ENCODE measurements around the gene ERCC2.

- no peak for TF ChIP-seq POLR2A (IDR thresholded peaks at IDR 0.05)
- TF ChIP-seq, protein P1, sequence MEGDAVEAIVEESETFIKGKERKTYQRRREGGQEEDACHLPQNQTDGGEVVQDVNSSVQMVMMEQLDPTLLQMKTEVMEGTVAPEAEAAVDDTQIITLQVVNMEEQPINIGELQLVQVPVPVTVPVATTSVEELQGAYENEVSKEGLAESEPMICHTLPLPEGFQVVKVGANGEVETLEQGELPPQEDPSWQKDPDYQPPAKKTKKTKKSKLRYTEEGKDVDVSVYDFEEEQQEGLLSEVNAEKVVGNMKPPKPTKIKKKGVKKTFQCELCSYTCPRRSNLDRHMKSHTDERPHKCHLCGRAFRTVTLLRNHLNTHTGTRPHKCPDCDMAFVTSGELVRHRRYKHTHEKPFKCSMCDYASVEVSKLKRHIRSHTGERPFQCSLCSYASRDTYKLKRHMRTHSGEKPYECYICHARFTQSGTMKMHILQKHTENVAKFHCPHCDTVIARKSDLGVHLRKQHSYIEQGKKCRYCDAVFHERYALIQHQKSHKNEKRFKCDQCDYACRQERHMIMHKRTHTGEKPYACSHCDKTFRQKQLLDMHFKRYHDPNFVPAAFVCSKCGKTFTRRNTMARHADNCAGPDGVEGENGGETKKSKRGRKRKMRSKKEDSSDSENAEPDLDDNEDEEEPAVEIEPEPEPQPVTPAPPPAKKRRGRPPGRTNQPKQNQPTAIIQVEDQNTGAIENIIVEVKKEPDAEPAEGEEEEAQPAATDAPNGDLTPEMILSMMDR (IDR thresholded peaks at IDR 0.05): no peak
- TF ChIP-seq POLR2AphosphoS5 (IDR thresholded peaks at IDR 0.05): no peak
Measured at GRCh38 chr19:45408830-45409556, 38.6 kb upstream of the ERCC2 start.
